C4-2B (cell line): Measurements from ENCODE around the gene NBAS.

Experiments
- ZFX ChIP-seq: fragments of 450-650 bp; IDR thresholded peaks from 2 replicates; pipeline ENCODE4 v1.6.1; 2017
- TF ChIP-seq, protein P1 (sequence below): fragments of 450-650 bp; conservative IDR thresholded peaks from 2 replicates; pipeline ENCODE4 v1.5.1; 2017; ENCODE audit warnings: mild to moderate bottlenecking

DNA sequence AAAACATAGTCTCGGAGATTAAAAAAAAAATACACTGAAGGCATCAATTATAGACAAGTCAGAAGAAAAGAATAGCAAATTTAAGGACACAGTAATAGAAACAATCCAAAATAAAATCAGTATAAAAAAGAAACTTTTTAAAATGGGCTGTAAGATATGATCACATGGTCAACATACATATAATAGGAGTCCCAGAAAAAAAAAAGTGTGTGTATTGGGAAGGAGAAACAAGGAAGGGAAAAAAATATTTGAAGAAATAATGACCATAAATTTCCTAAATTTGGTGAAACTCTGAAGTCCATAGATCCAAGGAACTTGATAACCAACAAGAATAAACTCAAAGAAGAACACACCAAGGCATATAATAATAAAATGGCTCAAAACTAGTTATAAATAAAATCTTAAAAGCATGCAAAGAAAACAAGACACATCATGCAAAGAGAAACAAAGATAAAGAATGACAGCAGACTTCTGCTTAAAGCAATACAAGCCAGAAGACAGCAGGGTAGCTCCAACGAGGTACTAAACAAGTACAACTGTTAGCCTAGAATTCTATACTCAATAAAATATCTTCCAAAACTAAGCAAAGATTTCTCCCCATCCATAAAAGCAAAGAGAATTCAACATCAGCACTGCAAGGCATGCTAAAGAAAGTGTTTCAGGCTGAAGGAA, 115.1 kb downstream of the NBAS start:
- TF ChIP-seq, protein P1, sequence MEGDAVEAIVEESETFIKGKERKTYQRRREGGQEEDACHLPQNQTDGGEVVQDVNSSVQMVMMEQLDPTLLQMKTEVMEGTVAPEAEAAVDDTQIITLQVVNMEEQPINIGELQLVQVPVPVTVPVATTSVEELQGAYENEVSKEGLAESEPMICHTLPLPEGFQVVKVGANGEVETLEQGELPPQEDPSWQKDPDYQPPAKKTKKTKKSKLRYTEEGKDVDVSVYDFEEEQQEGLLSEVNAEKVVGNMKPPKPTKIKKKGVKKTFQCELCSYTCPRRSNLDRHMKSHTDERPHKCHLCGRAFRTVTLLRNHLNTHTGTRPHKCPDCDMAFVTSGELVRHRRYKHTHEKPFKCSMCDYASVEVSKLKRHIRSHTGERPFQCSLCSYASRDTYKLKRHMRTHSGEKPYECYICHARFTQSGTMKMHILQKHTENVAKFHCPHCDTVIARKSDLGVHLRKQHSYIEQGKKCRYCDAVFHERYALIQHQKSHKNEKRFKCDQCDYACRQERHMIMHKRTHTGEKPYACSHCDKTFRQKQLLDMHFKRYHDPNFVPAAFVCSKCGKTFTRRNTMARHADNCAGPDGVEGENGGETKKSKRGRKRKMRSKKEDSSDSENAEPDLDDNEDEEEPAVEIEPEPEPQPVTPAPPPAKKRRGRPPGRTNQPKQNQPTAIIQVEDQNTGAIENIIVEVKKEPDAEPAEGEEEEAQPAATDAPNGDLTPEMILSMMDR, result no peak
- no peak for TF ChIP-seq ZFX
